B cell (primary cell): ENCODE measurements around the gene LIPC. TPM values are rescaled to one million over a fixed set of nuclear protein-coding genes. Genes with fewer than 3 reads are reported as not detected.

Experiments used
- ATAC-seq: fragments of 200-7000 bp; cut with Tn5 transposase; one replicate; pipeline ENCODE4 v1.10.0; 2021; ENCODE audit warnings: low read depth, mild to moderate bottlenecking, moderate number of reproducible peaks, moderate library complexity
- CTCF ChIA-PET: fragments of 350-600 bp; sonication (Branson Sonifier 250); formaldehyde crosslinking; loops from one replicate; lab custom pipeline; 2021; ENCODE audit warnings: antibody characterized with exemption, inconsistent platforms; lab: Charles Lee
- POLR2A ChIA-PET: fragments of 350-600 bp; sonication (Branson Sonifier 250); formaldehyde crosslinking; loops from one replicate; lab custom pipeline; 2021; ENCODE audit warnings: antibody characterized with exemption; lab: Charles Lee
- DNase-seq: peaks from one replicate; pipeline ENCODE4 v3.0.0; 2013
- H2AFZ ChIP-seq: 2 replicates; pipeline ENCODE4 v1.6.1; 2012; ENCODE audit warnings: mild to moderate bottlenecking, low read depth, low read length; ENCODE audit not compliant: insufficient read depth, poor library complexity, severe bottlenecking
- H3K27ac ChIP-seq, 2 donors: 1 replicate in 1 of 2; 2 replicates in 1 of 2; pipeline ENCODE4 v1.5.1; 2012 to 2013; ENCODE audit warnings: low read length in 2 of 2, mild to moderate bottlenecking in 2 of 2, moderate library complexity in 1 of 2
- H3K27me3 ChIP-seq, 4 experiments: fragments of 200-600 bp in 1 of 4; sonication (generic) in 1 of 4; replicated peaks in 1 of 4; 1 replicate in 2 of 4; 2 replicates in 2 of 4; pipeline versions ENCODE4 v1.6.1 to v1.7.0; 2013 to 2016; ENCODE audit warnings: low read length in 3 of 4, mild to moderate bottlenecking in 2 of 4, mixed read lengths in 1 of 4, moderate library complexity in 1 of 4; ENCODE audit not compliant: insufficient read depth in 4 of 4, control insufficient read depth in 3 of 4; ENCODE audit errors: control extremely low read depth in 1 of 4
- H3K36me3 ChIP-seq, 2 experiments: replicated peaks in 1 of 2; 1 replicate in 1 of 2; 2 replicates in 1 of 2; pipeline versions ENCODE4 v1.6.1 to v1.7.1; 2013; ENCODE audit warnings: low read length in 1 of 2; ENCODE audit not compliant: insufficient read depth in 2 of 2, control insufficient read depth in 1 of 2; ENCODE audit errors: control extremely low read depth in 1 of 2, extremely low read depth in 1 of 2
- H3K4me1 ChIP-seq, 2 donors: fragments of 200-600 bp in 1 of 2; sonication (generic) in 1 of 2; 1 replicate in 1 of 2; 2 replicates in 1 of 2; pipeline versions ENCODE4 v1.5.1 to v1.6.1; 2013 to 2017; ENCODE audit warnings: low read length in 2 of 2; ENCODE audit not compliant: control insufficient read depth in 2 of 2, insufficient read depth in 2 of 2
- H3K4me2 ChIP-seq: replicated peaks from 2 replicates; pipeline ENCODE3; 2012; ENCODE audit warnings: mild to moderate bottlenecking, low read depth, low read length; ENCODE audit not compliant: poor library complexity, severe bottlenecking
- H3K4me3 ChIP-seq, 5 experiments: fragments of 200-600 bp in 1 of 5; sonication (generic) in 1 of 5; 1 replicate in 3 of 5; 2 replicates in 2 of 5; pipeline versions ENCODE4 v1.5.1 to v1.7.0; 2011 to 2016; ENCODE audit warnings: low read length in 4 of 5, mild to moderate bottlenecking in 4 of 5, low read depth in 2 of 5, control low read depth in 1 of 5, moderate library complexity in 1 of 5; ENCODE audit not compliant: insufficient read depth in 1 of 5; ENCODE audit errors: control extremely low read depth in 1 of 5, extremely low read depth in 1 of 5
- H3K79me2 ChIP-seq: fragments of 200-600 bp; sonication (generic); one replicate; pipeline ENCODE4 v1.6.0; 2016; ENCODE audit warnings: low read length; ENCODE audit not compliant: control insufficient read depth, insufficient read depth
- H3K9ac ChIP-seq: fragments of 200-600 bp; sonication (generic); 2 replicates; pipeline ENCODE4 v1.6.1; 2017; ENCODE audit warnings: mild to moderate bottlenecking, low read length, moderate library complexity
- H3K9me3 ChIP-seq, 3 donors: one replicate each; pipeline versions ENCODE4 v1.6.1 to v1.7.1; 2013; ENCODE audit warnings: low read length in 2 of 3; ENCODE audit not compliant: control insufficient read depth in 2 of 3, insufficient read depth in 1 of 3; ENCODE audit errors: control extremely low read depth in 1 of 3
- H4K20me1 ChIP-seq: 2 replicates; pipeline ENCODE4 v1.6.0; 2012; ENCODE audit warnings: mild to moderate bottlenecking, low read length; ENCODE audit not compliant: insufficient read depth, control insufficient read depth, poor library complexity, severe bottlenecking
- H3K27ac Mint-ChIP-seq: one replicate; pipeline ENCODE4 v1.8.0; 2021; ENCODE audit warnings: mixed read lengths
- H3K27me3 Mint-ChIP-seq: one replicate; pipeline ENCODE4 v1.8.0; 2021; ENCODE audit warnings: mixed read lengths
- H3K4me1 Mint-ChIP-seq: one replicate; pipeline ENCODE4 v1.8.0; 2021; ENCODE audit warnings: mixed read lengths
- H3K4me3 Mint-ChIP-seq: one replicate; pipeline ENCODE4 v1.8.0; 2021; ENCODE audit warnings: mixed read lengths
- H3K9me3 Mint-ChIP-seq: one replicate; pipeline ENCODE4 v1.8.0; 2022; ENCODE audit warnings: mixed read lengths; ENCODE audit not compliant: insufficient read depth
- CTCF ChIP-seq: fragments of 200-600 bp; IDR thresholded peaks from one replicate; pipeline ENCODE4 v1.8.0; 2022; ENCODE audit warnings: antibody characterized with exemption, mild to moderate bottlenecking
- EZH2 ChIP-seq: IDR thresholded peaks from 2 replicates; pipeline ENCODE4 v1.6.1; 2012; ENCODE audit warnings: borderline replicate concordance, low read depth, mild to moderate bottlenecking, moderate library complexity, low read length; ENCODE audit not compliant: insufficient read depth, poor library complexity, severe bottlenecking
- WGBS: methylation state at CpG from one replicate; pipeline ENCODE4 v1.1.5; 2013; ENCODE audit warnings: missing lambda C conversion rate; ENCODE audit not compliant: insufficient coverage; 5-methylcytosine and 5-hydroxymethylcytosine counted together
- intact Hi-C: fragments of 100-400 bp; cut with micrococcal nuclease; formaldehyde crosslinking; loops from one replicate; pipeline ENCODE4 v1.10.0; 2022
- polyA plus RNA-seq: library from polyadenylated mRNA; depleted of rRNA; stranded (reverse); fragments of >200 nt; gene quantifications from 2 replicates; pipeline ENCODE4 v1.2.3, GENCODE V29; 2012
- total RNA-seq, 2 donors: library from RNA; stranded (reverse); fragments of 120-200 nt in 1 of 2; gene quantifications; 1 replicate in 1 of 2; 2 replicates in 1 of 2; pipeline versions ENCODE4 v1.2.3 to v1.2.4, GENCODE V29; 2013 to 2022

The LIPC gene
- total and polyA plus RNA-seq, 2 donors (not counting 1 experiment from before 2014, with no cell fraction given), result not detected

GRCh38 chr15:58548308-58549012 is 116.7 kb downstream of the LIPC start:
- H3K27ac ChIP-seq, result no peak overlapping the region
- ChIA-PET CTCF (no interaction called here), POLR2A (no interaction called here)
- Mint-ChIP-seq H3K27me3 (peaks cover 20% of the 10 kb centered on the region), H3K4me3 (no peak overlapping the region), H3K9me3 (no peaks in the 10 kb centered on the region), H3K27ac (no peak overlapping the region), H3K4me1 (peaks cover 6% of the 10 kb centered on the region)
- WGBS, result 93% methylated on average over 24 of the region's 26 CpGs
- no peaks in the 10 kb centered on the region for H3K79me2 ChIP-seq
- H3K9ac ChIP-seq, result no peak overlapping the region
- H3K27me3 ChIP-seq, result peaks cover 0 to 6% (median 3%) of the 10 kb centered on the region in 4 experiments
- TF ChIP-seq CTCF (no peak), EZH2 (no peak)
- ATAC-seq (no peak), DNase-seq (no peak)
- no peaks in the 10 kb centered on the region for H4K20me1 ChIP-seq
- peaks cover 0 to 4% of the 10 kb centered on the region in 2 donors for H3K4me1 ChIP-seq
- no peak overlapping the region for H2AFZ ChIP-seq
- H3K9me3 ChIP-seq, result no peaks in the 10 kb centered on the region
- H3K4me2 ChIP-seq, result no peak overlapping the region
- no peaks in the 10 kb centered on the region for H3K36me3 ChIP-seq
- intact Hi-C loops, result no loop called here
- H3K4me3 ChIP-seq, result no peak overlapping the region

- peaks cover 0 to 4% of the 10 kb centered on the region in 2 donors for H3K4me1 ChIP-seq
- ATAC-seq (no peak), DNase-seq (no peak)
- H3K4me3 Mint-ChIP-seq, result no peak overlapping the region
- intact Hi-C loops, result no loop called here
- no peaks in the 10 kb centered on the region for H3K36me3 ChIP-seq
- CTCF ChIA-PET, result no interaction called here
- WGBS, result 96% methylated on average over 8 of the region's 12 CpGs
- POLR2A ChIA-PET, result no interaction called here
- no peak overlapping the region for H3K9ac ChIP-seq
- H3K79me2 ChIP-seq, result no peaks in the 10 kb centered on the region
- no peak overlapping the region for H2AFZ ChIP-seq
- TF ChIP-seq EZH2, result no peak
- no peak for TF ChIP-seq CTCF
- peaks cover 0 to 6% (median 3%) of the 10 kb centered on the region in 4 experiments for H3K27me3 ChIP-seq
- H3K4me1 Mint-ChIP-seq, result peaks cover 6% of the 10 kb centered on the region
- H3K27me3 Mint-ChIP-seq, result peaks cover 20% of the 10 kb centered on the region
- no peak overlapping the region for H3K4me3 ChIP-seq
- H3K9me3 ChIP-seq, result no peaks in the 10 kb centered on the region
- no peak overlapping the region for H3K27ac ChIP-seq
- H3K4me2 ChIP-seq, result no peak overlapping the region
- no peaks in the 10 kb centered on the region for H4K20me1 ChIP-seq
- H3K9me3 Mint-ChIP-seq, result no peaks in the 10 kb centered on the region
- no peak overlapping the region for H3K27ac Mint-ChIP-seq
Observed at GRCh38 chr15:58549013-58549784, 117.4 kb downstream of the LIPC start.
